ENCODE measurements around the gene IFT25. TPM values are rescaled to one million over a fixed set of nuclear protein-coding genes. Genes with fewer than 3 reads are reported as not detected.

Gene IFT25
- total RNA-seq, 3 donors from 2014 or later (not counting 1 experiment from before 2014, with no cell fraction given) = 41.5 to 54.6 (median 41.6) TPM

- Histone ChIP-seq H3K9me3 (ENCODE audit: control insufficient read depth, insufficient read depth, low read length) (peaks cover under 1% of the 10 kb centered on the region), H3K4me3 (ENCODE audit: low read length) (no peak overlapping the region), H3K27ac (ENCODE audit: low read length) (no peak overlapping the region), H3K4me1 (ENCODE audit: control insufficient read depth, insufficient read depth, low read length) (no peaks in the 10 kb centered on the region), H3K27me3 (ENCODE audit: control insufficient read depth, insufficient read depth, low read length) (no peaks in the 10 kb centered on the region), H3K36me3 (ENCODE audit: control insufficient read depth, insufficient read depth, low read length) (peaks cover 37% of the 10 kb centered on the region)
- peaks cover 10 to 16% of the 10 kb centered on the region in 2 donors for H3K4me1 Mint-ChIP-seq
- ATAC-seq (no peak), DNase-seq (no peak)
- H3K36me3 Mint-ChIP-seq = peaks cover 13% of the 10 kb centered on the region
- H3K27me3 Mint-ChIP-seq (ENCODE audit: low read depth in 2 of 2) = no peaks in the 10 kb centered on the region
- intact Hi-C loops (cut with micrococcal nuclease) = no loop called here
- WGBS (ENCODE audit: insufficient coverage) = no CpG with 5 or more reads among the region's 2 CpGs
- peaks cover 0 to 2% of the 10 kb centered on the region in 2 donors for H3K9me3 Mint-ChIP-seq
- peak overlapping the region; percentile 49 to 73 for H3K27ac Mint-ChIP-seq
- no peak for TF ChIP-seq CTCF (IDR thresholded peaks at IDR 0.05)
- H3K4me3 Mint-ChIP-seq = no peak overlapping the region
Observed at GRCh38 chr1:53929246-53929960, 16.1 kb downstream of the IFT25 start.

- Mint-ChIP-seq H3K27ac (peak overlapping the region; percentile 59 to 73), H3K27me3 (ENCODE audit: low read depth in 2 of 2) (no peaks in the 10 kb centered on the region), H3K36me3 (peaks cover 13% of the 10 kb centered on the region), H3K4me1 (peaks cover 10 to 16% of the 10 kb centered on the region in 2 donors), H3K9me3 (no peaks in the 10 kb centered on the region), H3K4me3 (no peak overlapping the region)
- Histone ChIP-seq H3K4me3 (ENCODE audit: low read length) (no peak overlapping the region), H3K9me3 (ENCODE audit: control insufficient read depth, insufficient read depth, low read length) (no peaks in the 10 kb centered on the region), H3K4me1 (ENCODE audit: control insufficient read depth, insufficient read depth, low read length) (no peaks in the 10 kb centered on the region), H3K27ac (ENCODE audit: low read length) (no peak overlapping the region), H3K36me3 (ENCODE audit: control insufficient read depth, insufficient read depth, low read length) (peaks cover 45% of the 10 kb centered on the region), H3K27me3 (ENCODE audit: control insufficient read depth, insufficient read depth, low read length) (no peaks in the 10 kb centered on the region)
- no peak for DNase-seq
- 86% methylated on average over 2 of the region's 2 CpGs for WGBS (ENCODE audit: insufficient coverage)
- no peak for TF ChIP-seq CTCF (IDR thresholded peaks at IDR 0.05)
- intact Hi-C loops (cut with micrococcal nuclease) = no loop called here
- ATAC-seq = no peak
Observed at GRCh38 chr1:53927376-53927881, 18.1 kb downstream of the IFT25 start.

GRCh38 chr1:53919675-53920066 is 25.8 kb downstream of the IFT25 start:
- no peak for ATAC-seq

More at GRCh38 chr1:53919675-53920066, 25.8 kb downstream of the IFT25 start:
- Mint-ChIP-seq H3K27me3 (ENCODE audit: low read depth in 2 of 2) (no peaks in the 10 kb centered on the region), H3K9me3 (no peaks in the 10 kb centered on the region), H3K4me3 (no peak overlapping the region), H3K27ac (peak overlapping the region; percentile 33 to 54), H3K36me3 (no peaks in the 10 kb centered on the region), H3K4me1 (peaks cover 0 to 17% of the 10 kb centered on the region in 2 donors)
- no peak for DNase-seq
- Histone ChIP-seq H3K27ac (ENCODE audit: low read length) (no peak overlapping the region), H3K36me3 (ENCODE audit: control insufficient read depth, insufficient read depth, low read length) (peaks cover 33% of the 10 kb centered on the region), H3K9me3 (ENCODE audit: control insufficient read depth, insufficient read depth, low read length) (no peaks in the 10 kb centered on the region), H3K27me3 (ENCODE audit: control insufficient read depth, insufficient read depth, low read length) (no peaks in the 10 kb centered on the region), H3K4me1 (ENCODE audit: control insufficient read depth, insufficient read depth, low read length) (no peaks in the 10 kb centered on the region), H3K4me3 (ENCODE audit: low read length) (no peak overlapping the region)
- WGBS (ENCODE audit: insufficient coverage) = 59% methylated on average over 2 of the region's 3 CpGs
- intact Hi-C loops (cut with micrococcal nuclease) = no loop called here
- TF ChIP-seq CTCF (IDR thresholded peaks at IDR 0.05) = no peak

Data from natural killer cell (primary cell).